ENCODE measurements around the gene DTNBP1.

DTNBP1 gene

GRCh38 chr6:15682965-15683822, 20.4 kb upstream of the DTNBP1 start:
- no peak overlapping the region for H3K4me3 ChIP-seq (ENCODE audit: low read depth, low read length)
- H3K36me3 ChIP-seq (replicated peaks): no peaks in the 10 kb centered on the region
- H3K27ac ChIP-seq: no peak overlapping the region
- TF ChIP-seq CTCF (IDR thresholded peaks at IDR 0.05; ENCODE audit: low read depth, low read length, missing control alignments): no peak
- H3K27me3 ChIP-seq (replicated peaks): no peaks in the 10 kb centered on the region
- in situ Hi-C loops (cut with HindIII; ENCODE audit: low pct_ligation_motif_present, low sequenced_read_pairs): loop anchor here (25.0 kb wide), 1 partner anchor 504 kb away; no protein-coding TSS in a partner anchor
- no peak for DNase-seq

- H3K27me3 ChIP-seq (replicated peaks): no peaks in the 10 kb centered on the region
- TF ChIP-seq CTCF (IDR thresholded peaks at IDR 0.05; ENCODE audit: low read depth, low read length, missing control alignments): no peak
- no peak for DNase-seq
- H3K27ac ChIP-seq: no peak overlapping the region
- H3K36me3 ChIP-seq (replicated peaks): no peaks in the 10 kb centered on the region
- in situ Hi-C loops (cut with HindIII; ENCODE audit: low pct_ligation_motif_present, low sequenced_read_pairs): loop anchor here (25.0 kb wide), 1 partner anchor 505 kb away; no protein-coding TSS in a partner anchor
- no peak overlapping the region for H3K4me3 ChIP-seq (ENCODE audit: low read depth, low read length)
These were observed 19.1 kb upstream of the DTNBP1 start for GRCh38 chr6:15681946-15682345.

- TF ChIP-seq CTCF (IDR thresholded peaks at IDR 0.05; ENCODE audit: low read depth, low read length, missing control alignments): no peak
- Histone ChIP-seq H3K27ac (no peak overlapping the region), H3K27me3 (replicated peaks) (no peaks in the 10 kb centered on the region), H3K4me3 (ENCODE audit: low read depth, low read length) (no peak overlapping the region), H3K36me3 (replicated peaks) (no peaks in the 10 kb centered on the region)
- in situ Hi-C loops (cut with HindIII; ENCODE audit: low pct_ligation_motif_present, low sequenced_read_pairs): loop anchor here (25.0 kb wide), 1 partner anchor 509 kb away; no protein-coding TSS in a partner anchor
- DNase-seq: no peak
These were observed 15.7 kb upstream of the DTNBP1 start for GRCh38 chr6:15678514-15678913.

GRCh38 chr6:15677822-15678221, 15.0 kb upstream of the DTNBP1 start:
- DNase-seq: no peak
- no peak overlapping the region for H3K27ac ChIP-seq
- H3K4me3 ChIP-seq (ENCODE audit: low read depth, low read length): no peak overlapping the region
- no peaks in the 10 kb centered on the region for H3K36me3 ChIP-seq (replicated peaks)
- TF ChIP-seq CTCF (IDR thresholded peaks at IDR 0.05; ENCODE audit: low read depth, low read length, missing control alignments): no peak
- H3K27me3 ChIP-seq (replicated peaks): no peaks in the 10 kb centered on the region
- in situ Hi-C loops (cut with HindIII; ENCODE audit: low pct_ligation_motif_present, low sequenced_read_pairs): loop anchor here (25.0 kb wide), 1 partner anchor 509 kb away; no protein-coding TSS in a partner anchor

GRCh38 chr6:15675536-15676220, 12.8 kb upstream of the DTNBP1 start:
- H3K27me3 ChIP-seq (replicated peaks): peaks cover 3% of the 10 kb centered on the region
- DNase-seq: no peak
- no peak overlapping the region for H3K27ac ChIP-seq
- TF ChIP-seq CTCF (IDR thresholded peaks at IDR 0.05; ENCODE audit: low read depth, low read length, missing control alignments): no peak
- H3K36me3 ChIP-seq (replicated peaks): no peaks in the 10 kb centered on the region
- in situ Hi-C loops (cut with HindIII; ENCODE audit: low pct_ligation_motif_present, low sequenced_read_pairs): loop anchor here (25.0 kb wide), 1 partner anchor 512 kb away; no protein-coding TSS in a partner anchor
- no peak overlapping the region for H3K4me3 ChIP-seq (ENCODE audit: low read depth, low read length)
